Right lobe of liver (tissue), 6 donors: Measurements from ENCODE around the gene IPO13. TPM values are rescaled to one million over a fixed set of nuclear protein-coding genes. Genes with fewer than 3 reads are reported as not detected.

Experiments
- ATAC-seq, 4 donors: fragments of 200-7000 bp; cut with Tn5 transposase; one replicate each; pipeline ENCODE4 v1.9.1; 2020; ENCODE audit warnings: mild to moderate bottlenecking in 4 of 4, moderate library complexity in 4 of 4
- DNase-seq, 3 donors: peaks; one replicate each; pipeline ENCODE4 v3.0.0-alpha.2; 2020
- H3K27ac ChIP-seq, 3 donors: fragments of 200-600 bp; one replicate each; pipeline ENCODE4 v1.8.0; 2022
- H3K27me3 ChIP-seq, 2 donors: fragments of 200-600 bp; one replicate each; pipeline ENCODE4 v1.8.0; 2022
- H3K36me3 ChIP-seq, 4 donors: fragments of 200-600 bp; sonication (generic) in 1 of 4; one replicate each; pipeline versions ENCODE4 v1.5.1 to v1.8.0; 2017 to 2022; ENCODE audit warnings: control low read depth in 1 of 4
- H3K4me1 ChIP-seq, 4 donors: fragments of 200-600 bp; sonication (generic) in 1 of 4; one replicate each; pipeline versions ENCODE4 v1.5.1 to v1.8.0; 2017 to 2022; ENCODE audit warnings: control low read depth in 1 of 4
- H3K4me3 ChIP-seq, 3 donors: fragments of 200-600 bp; one replicate each; pipeline ENCODE4 v1.8.0; 2022
- H3K9me3 ChIP-seq, 4 donors: fragments of 200-600 bp; sonication (generic) in 1 of 4; one replicate each; pipeline versions ENCODE4 v1.5.1 to v1.8.0; 2017 to 2022; ENCODE audit warnings: control low read depth in 1 of 4
- CTCF ChIP-seq, 4 donors: fragments of 200-600 bp in 3 of 4; fragments of 450-650 bp in 1 of 4; IDR thresholded peaks; one replicate each; pipeline versions ENCODE4 v1.5.1 to v1.8.0; 2016 to 2022; ENCODE audit warnings: antibody characterized with exemption in 4 of 4, mild to moderate bottlenecking in 2 of 4
- POLR2A ChIP-seq: fragments of 450-650 bp; IDR thresholded peaks from one replicate; pipeline ENCODE4 v1.6.1; 2017; ENCODE audit warnings: antibody characterized with exemption, mild to moderate bottlenecking
- WGBS: methylation state at CpG from one replicate; pipeline ENCODE4 v1.1.6; 2018; ENCODE audit warnings: low coverage, low lambda C conversion rate; ENCODE audit not compliant: insufficient coverage; ENCODE audit errors: missing lambda C conversion rate; 5-methylcytosine and 5-hydroxymethylcytosine counted together
- intact Hi-C, 2 donors: fragments of 100-400 bp; cut with DNase I; formaldehyde crosslinking; loops; one replicate each; pipeline versions ENCODE4 v1.11.2 to v1.14.1; 2022
- total RNA-seq, 6 experiments: library from RNA; depleted of rRNA in 2 of 6; stranded (reverse); fragments of >200 nt in 2 of 6; fragmentation: NEBNext Ultra II Directional in 3 of 6; extraction: Animal tissue kit (Norgen Biotek cat#: 25700) in 3 of 6; gene quantifications; one replicate each; pipeline versions ENCODE4 v1.1.0 to v1.2.4, GENCODE V29; 2016 to 2023
- donor health status: DM: no; HTN: yes; CAD: no.
- donor health status: DM: no; HTN: no; CAD: no.
- donor health status: DM: no; HTN: no; CAD: no.
- donor health status: DM: no; HTN: yes; CAD: no.
- donor health status: DM: no; HTN: yes; CAD: no.

IPO13 gene
- total RNA-seq, 6 experiments from 2014 or later, result 12.4 to 18.9 (median 14.8) TPM

GRCh38 chr1:43908858-43909257 lies 37.9 kb upstream of the IPO13 start:
- Histone ChIP-seq H3K36me3 (no peaks in the 10 kb centered on the region), H3K27ac (no peak overlapping the region), H3K4me1 (no peaks in the 10 kb centered on the region), H3K4me3 (no peak overlapping the region), H3K27me3 (no peaks in the 10 kb centered on the region), H3K9me3 (no peaks in the 10 kb centered on the region)
- ATAC-seq, result no peak
- TF ChIP-seq CTCF (IDR thresholded peaks at IDR 0.05) (no peak), POLR2A (no peak)
- DNase-seq, result no peak
- WGBS, result 73% methylated on average over 2 of the region's 5 CpGs
- intact Hi-C loops, result no loop called here

GRCh38 chr1:43910343-43910742 lies 36.4 kb upstream of the IPO13 start:
- 100% methylated on average over 1 of the region's 1 CpG for WGBS
- ATAC-seq, result no peak
- Histone ChIP-seq H3K4me3 (no peak overlapping the region), H3K9me3 (no peaks in the 10 kb centered on the region), H3K36me3 (no peaks in the 10 kb centered on the region), H3K27ac (no peak overlapping the region), H3K27me3 (no peaks in the 10 kb centered on the region), H3K4me1 (no peaks in the 10 kb centered on the region)
- no peak for TF ChIP-seq CTCF (IDR thresholded peaks at IDR 0.05)
- DNase-seq, result no peak
- intact Hi-C loops, result no loop called here

- no peaks in the 10 kb centered on the region for H3K36me3 ChIP-seq
- TF ChIP-seq POLR2A (no peak), CTCF (IDR thresholded peaks at IDR 0.05) (no peak)
- intact Hi-C loops, result no loop called here
- no peaks in the 10 kb centered on the region for H3K27me3 ChIP-seq
- ATAC-seq, result no peak
- H3K27ac ChIP-seq, result no peak overlapping the region
- H3K4me1 ChIP-seq, result no peaks in the 10 kb centered on the region
- H3K9me3 ChIP-seq, result no peaks in the 10 kb centered on the region
- no peak for DNase-seq
- no peak overlapping the region for H3K4me3 ChIP-seq
- WGBS, result no CpG with 5 or more reads among the region's 2 CpGs
Observed at GRCh38 chr1:43912607-43913006, 34.1 kb upstream of the IPO13 start.

- no peak overlapping the region for H3K27ac ChIP-seq
- DNase-seq (no peak), ATAC-seq (no peak)
- WGBS, result 87% methylated on average over 3 of the region's 7 CpGs
- H3K4me3 ChIP-seq, result no peak overlapping the region
- no peaks in the 10 kb centered on the region for H3K27me3 ChIP-seq
- TF ChIP-seq POLR2A, result no peak
- TF ChIP-seq CTCF (IDR thresholded peaks at IDR 0.05), result no peak
- intact Hi-C loops, result no loop called here
- no peaks in the 10 kb centered on the region for H3K4me1 ChIP-seq
- no peaks in the 10 kb centered on the region for H3K9me3 ChIP-seq
- no peaks in the 10 kb centered on the region for H3K36me3 ChIP-seq
Observed at GRCh38 chr1:43913051-43913501, 33.7 kb upstream of the IPO13 start.
